ENCODE data around the gene GPR82.

DNA sequence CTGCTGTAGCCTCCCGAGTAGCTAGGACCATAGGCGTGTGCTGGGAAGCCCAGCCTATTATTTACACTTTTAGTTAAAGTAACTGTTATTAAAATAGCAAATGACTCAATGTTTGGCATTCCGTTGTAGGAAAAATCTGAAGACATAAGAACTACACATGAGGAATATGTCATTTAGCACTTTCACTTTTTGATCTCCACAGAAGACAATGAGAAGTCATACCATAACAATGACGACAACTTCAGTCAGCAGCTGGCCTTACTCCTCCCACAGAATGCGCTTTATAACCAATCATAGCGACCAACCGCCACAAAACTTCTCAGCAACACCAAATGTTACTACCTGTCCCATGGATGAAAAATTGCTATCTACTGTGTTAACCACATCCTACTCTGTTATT lies 28.6 kb upstream of the GPR82 start:
- TF ChIP-seq POLR2AphosphoS5 (IDR thresholded peaks at IDR 0.05) (no peak), POLR2A (IDR thresholded peaks at IDR 0.05) (no peak)
